MM.1S (cell line): ENCODE measurements around the gene NFKBIE.

Experiments used
- CTCF ChIP-seq: fragments of 300-600 bp; sonication (generic); IDR thresholded peaks from 2 replicates; pipeline ENCODE4 v1.5.1; 2016; ENCODE audit warnings: antibody characterized with exemption, low read length, mixed read lengths
- EZH2 ChIP-seq: fragments of 300-600 bp; sonication (generic); optimal IDR thresholded peaks from 2 replicates; pipeline ENCODE3; 2017; ENCODE audit warnings: low read depth, mild to moderate bottlenecking, antibody characterized with exemption, low read length, mixed read lengths

GRCh38 chr6:44278315-44278714 lies 13.0 kb upstream of the NFKBIE start:
- TF ChIP-seq CTCF = no peak
- no peak for TF ChIP-seq EZH2
